ENCODE measurements around the gene NUDT1. TPM values are rescaled to one million over a fixed set of nuclear protein-coding genes. Genes with fewer than 3 reads are reported as not detected.

Gene NUDT1
- total RNA-seq, 1 experiment from 2014 or later: 47.4 TPM

DNA sequence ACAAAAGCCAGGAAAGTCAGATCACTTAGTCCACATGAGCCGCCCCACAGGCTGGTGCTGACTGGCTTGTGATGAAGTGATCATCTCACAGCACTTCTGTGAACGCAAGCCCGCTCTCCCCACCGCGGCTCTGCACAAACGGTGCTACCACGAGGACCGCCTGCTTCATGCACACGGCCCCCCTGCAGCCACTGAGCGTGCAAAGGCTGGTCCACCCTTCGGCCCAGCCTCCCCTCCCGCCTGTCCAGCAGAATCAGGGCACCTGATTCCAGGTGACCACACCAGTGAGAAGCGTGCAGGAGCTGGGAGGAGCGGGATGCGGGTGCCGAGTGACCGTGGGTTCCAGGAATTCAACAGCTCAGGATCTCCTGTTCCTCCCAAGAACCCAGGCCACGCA lies 41.4 kb upstream of the NUDT1 start:
- no peak overlapping the region for H3K4me3 ChIP-seq (replicated peaks in 1 of 2; ENCODE audit: low read depth in 1 of 2, low read length in 2 of 2)
- no peak overlapping the region for H3K27ac ChIP-seq (ENCODE audit: low read depth, low read length)
- ATAC-seq (no peak), DNase-seq (ENCODE audit: low read depth, low spot score) (no peak)
- no peak overlapping the region for H3K9ac ChIP-seq (ENCODE audit: low read length)
- H2AFZ ChIP-seq (ENCODE audit: low read depth, low read length, poor library complexity, severe bottlenecking): no peak overlapping the region
- ChIA-PET CTCF (no interaction called here), RAD21 (ENCODE audit: low non-redundant PET in 1 of 2, low total read pairs in 2 of 2, uncharacterized antibody in 2 of 2, unreplicated experiment in 2 of 2) (no interaction called here), POLR2A (no interaction called here)
- peaks cover 3 to 22% of the 10 kb centered on the region in 2 experiments; a peak in 3 of 4 replicates for H3K36me3 ChIP-seq (ENCODE audit: control insufficient read depth in 1 of 2, insufficient read depth in 2 of 2, low read length in 2 of 2)
- no peak overlapping the region for H3K4me2 ChIP-seq (ENCODE audit: low read length)
- H3K9me2 ChIP-seq (ENCODE audit: insufficient read depth): no peaks in the 10 kb centered on the region
- no peaks in the 10 kb centered on the region for H3K4me1 ChIP-seq (ENCODE audit: control insufficient read depth in 1 of 2, insufficient read depth in 2 of 2, low read length in 2 of 2)
- no peaks in the 10 kb centered on the region for H4K20me1 ChIP-seq (ENCODE audit: insufficient read depth)
- peaks cover 0 to 6% of the 10 kb centered on the region in 2 experiments; a peak in 2 of 4 replicates for H3K9me3 ChIP-seq (ENCODE audit: control insufficient read depth in 1 of 2, insufficient read depth in 1 of 2, low read depth in 1 of 2, low read length in 2 of 2)
- H3K79me2 ChIP-seq (ENCODE audit: insufficient read depth, low read length): peaks cover 4% of the 10 kb centered on the region; the same call in 1 of the 2 replicates
- no peak for TF ChIP-seq SIN3A (IDR thresholded peaks at IDR 0.05; ENCODE audit: low read depth)
- TF ChIP-seq, protein P1, sequence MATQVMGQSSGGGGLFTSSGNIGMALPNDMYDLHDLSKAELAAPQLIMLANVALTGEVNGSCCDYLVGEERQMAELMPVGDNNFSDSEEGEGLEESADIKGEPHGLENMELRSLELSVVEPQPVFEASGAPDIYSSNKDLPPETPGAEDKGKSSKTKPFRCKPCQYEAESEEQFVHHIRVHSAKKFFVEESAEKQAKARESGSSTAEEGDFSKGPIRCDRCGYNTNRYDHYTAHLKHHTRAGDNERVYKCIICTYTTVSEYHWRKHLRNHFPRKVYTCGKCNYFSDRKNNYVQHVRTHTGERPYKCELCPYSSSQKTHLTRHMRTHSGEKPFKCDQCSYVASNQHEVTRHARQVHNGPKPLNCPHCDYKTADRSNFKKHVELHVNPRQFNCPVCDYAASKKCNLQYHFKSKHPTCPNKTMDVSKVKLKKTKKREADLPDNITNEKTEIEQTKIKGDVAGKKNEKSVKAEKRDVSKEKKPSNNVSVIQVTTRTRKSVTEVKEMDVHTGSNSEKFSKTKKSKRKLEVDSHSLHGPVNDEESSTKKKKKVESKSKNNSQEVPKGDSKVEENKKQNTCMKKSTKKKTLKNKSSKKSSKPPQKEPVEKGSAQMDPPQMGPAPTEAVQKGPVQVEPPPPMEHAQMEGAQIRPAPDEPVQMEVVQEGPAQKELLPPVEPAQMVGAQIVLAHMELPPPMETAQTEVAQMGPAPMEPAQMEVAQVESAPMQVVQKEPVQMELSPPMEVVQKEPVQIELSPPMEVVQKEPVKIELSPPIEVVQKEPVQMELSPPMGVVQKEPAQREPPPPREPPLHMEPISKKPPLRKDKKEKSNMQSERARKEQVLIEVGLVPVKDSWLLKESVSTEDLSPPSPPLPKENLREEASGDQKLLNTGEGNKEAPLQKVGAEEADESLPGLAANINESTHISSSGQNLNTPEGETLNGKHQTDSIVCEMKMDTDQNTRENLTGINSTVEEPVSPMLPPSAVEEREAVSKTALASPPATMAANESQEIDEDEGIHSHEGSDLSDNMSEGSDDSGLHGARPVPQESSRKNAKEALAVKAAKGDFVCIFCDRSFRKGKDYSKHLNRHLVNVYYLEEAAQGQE (IDR thresholded peaks at IDR 0.05; ENCODE audit: low read depth): no peak
- TF ChIP-seq, protein P2, sequence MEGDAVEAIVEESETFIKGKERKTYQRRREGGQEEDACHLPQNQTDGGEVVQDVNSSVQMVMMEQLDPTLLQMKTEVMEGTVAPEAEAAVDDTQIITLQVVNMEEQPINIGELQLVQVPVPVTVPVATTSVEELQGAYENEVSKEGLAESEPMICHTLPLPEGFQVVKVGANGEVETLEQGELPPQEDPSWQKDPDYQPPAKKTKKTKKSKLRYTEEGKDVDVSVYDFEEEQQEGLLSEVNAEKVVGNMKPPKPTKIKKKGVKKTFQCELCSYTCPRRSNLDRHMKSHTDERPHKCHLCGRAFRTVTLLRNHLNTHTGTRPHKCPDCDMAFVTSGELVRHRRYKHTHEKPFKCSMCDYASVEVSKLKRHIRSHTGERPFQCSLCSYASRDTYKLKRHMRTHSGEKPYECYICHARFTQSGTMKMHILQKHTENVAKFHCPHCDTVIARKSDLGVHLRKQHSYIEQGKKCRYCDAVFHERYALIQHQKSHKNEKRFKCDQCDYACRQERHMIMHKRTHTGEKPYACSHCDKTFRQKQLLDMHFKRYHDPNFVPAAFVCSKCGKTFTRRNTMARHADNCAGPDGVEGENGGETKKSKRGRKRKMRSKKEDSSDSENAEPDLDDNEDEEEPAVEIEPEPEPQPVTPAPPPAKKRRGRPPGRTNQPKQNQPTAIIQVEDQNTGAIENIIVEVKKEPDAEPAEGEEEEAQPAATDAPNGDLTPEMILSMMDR (IDR thresholded peaks at IDR 0.05 in 2 of 3, conservative IDR thresholded peaks at IDR 0.05 in 1 of 3; ENCODE audit: borderline replicate concordance in 1 of 3, insufficient read depth in 1 of 3, low read depth in 2 of 3, low read length in 2 of 3): no peak
- TF ChIP-seq RAD21 (IDR thresholded peaks at IDR 0.05; ENCODE audit: low read depth): no peak
- TF ChIP-seq, protein P3, sequence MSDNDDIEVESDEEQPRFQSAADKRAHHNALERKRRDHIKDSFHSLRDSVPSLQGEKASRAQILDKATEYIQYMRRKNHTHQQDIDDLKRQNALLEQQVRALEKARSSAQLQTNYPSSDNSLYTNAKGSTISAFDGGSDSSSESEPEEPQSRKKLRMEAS (IDR thresholded peaks at IDR 0.05): no peak
- TF ChIP-seq SRF (IDR thresholded peaks at IDR 0.05; ENCODE audit: low read depth): no peak
- BruUV-seq (replicated peaks): no TSS peak
- no peaks in the 10 kb centered on the region for H3K27me3 ChIP-seq (ENCODE audit: insufficient read depth, low read length)
- intact Hi-C loops (cut with micrococcal nuclease): loop anchor here (10.0 kb wide), 1 partner anchor 96 kb away; no protein-coding TSS in a partner anchor
